Measurements from ENCODE around the gene LRP4.

Gene LRP4

GRCh38 chr11:46920755-46921154 lies 2.4 kb upstream of the LRP4 start:
- DNase-seq: peak in 4 of 14 donors; percentile 16 to 59 (median 38)

GRCh38 chr11:46918788-46919513 lies 601 bp upstream of the LRP4 start:
- no peak for DNase-seq

- DNase-seq: no peak
Observed at GRCh38 chr11:46917762-46918082, 628 bp downstream of the LRP4 start.

GRCh38 chr11:46917109-46917761 lies 1.1 kb downstream of the LRP4 start:
- peak in 1 of 14 donors; percentile 58 for DNase-seq

GRCh38 chr11:46916286-46917108 lies 1.9 kb downstream of the LRP4 start:
- peak in 8 of 14 donors; percentile 11 to 58 (median 41) for DNase-seq

GRCh38 chr11:46914910-46915309 lies 3.4 kb downstream of the LRP4 start:
- no peak for DNase-seq

- DNase-seq: peak in 5 of 14 donors; percentile 14 to 63 (median 26)
Observed at GRCh38 chr11:46914363-46914762, 4.0 kb downstream of the LRP4 start.

GRCh38 chr11:46913484-46913883 lies 4.9 kb downstream of the LRP4 start:
- peak in 2 of 14 donors; percentile 23 to 38 for DNase-seq

GRCh38 chr11:46912526-46913150 lies 5.7 kb downstream of the LRP4 start:
- peak in 6 of 14 donors; percentile 11 to 46 (median 37) for DNase-seq

GRCh38 chr11:46907606-46908005 lies 10.7 kb downstream of the LRP4 start:
- no peak for DNase-seq

- DNase-seq: peak in 8 of 14 donors; percentile 13 to 54 (median 34)
Observed at GRCh38 chr11:46906609-46907041, 11.7 kb downstream of the LRP4 start.

GRCh38 chr11:46905806-46906205 lies 12.5 kb downstream of the LRP4 start:
- DNase-seq: no peak

GRCh38 chr11:46903846-46904245 lies 14.5 kb downstream of the LRP4 start:
- DNase-seq: peak in 13 of 14 donors; percentile 50 to 96 (median 89)

- DNase-seq: no peak
Observed at GRCh38 chr11:46902694-46903093, 15.7 kb downstream of the LRP4 start.

GRCh38 chr11:46901156-46901555 lies 17.2 kb downstream of the LRP4 start:
- no peak for DNase-seq

GRCh38 chr11:46900091-46900746 lies 18.1 kb downstream of the LRP4 start:
- DNase-seq: no peak

- DNase-seq: no peak
Observed at GRCh38 chr11:46899501-46900025, 18.8 kb downstream of the LRP4 start.

- no peak for DNase-seq
Observed at GRCh38 chr11:46898396-46899095, 19.8 kb downstream of the LRP4 start.

GRCh38 chr11:46896719-46897406 lies 21.5 kb downstream of the LRP4 start:
- DNase-seq: no peak

GRCh38 chr11:46895821-46896220 lies 22.5 kb downstream of the LRP4 start:
- peak in 9 of 14 donors; percentile 24 to 89 (median 45) for DNase-seq
